Panc1 (cell line): ENCODE measurements around the gene DFFB.

ENCODE experiments used
- CTCF ChIP-seq: fragments of 450-650 bp; IDR thresholded peaks from 2 replicates; pipeline ENCODE4 v1.5.1; 2017; ENCODE audit warnings: mild to moderate bottlenecking
- REST ChIP-seq, 2 experiments: IDR thresholded peaks; 2 replicates each; pipeline ENCODE4 v1.6.1; 2011 to 2012; ENCODE audit warnings: low read depth in 2 of 2, control low read depth in 1 of 2, low read length in 1 of 2, mild to moderate bottlenecking in 1 of 2, moderate library complexity in 1 of 2; ENCODE audit not compliant: insufficient read depth in 1 of 2

GRCh38 chr1:3893190-3893589, 35.9 kb downstream of the DFFB start:
- TF ChIP-seq CTCF = no peak
- TF ChIP-seq REST (IDR thresholded peaks at IDR 0.05; ENCODE audit: insufficient read depth in 1 of 2, low read depth in 2 of 2, low read length in 1 of 2) = no peak
